ENCODE measurements around the gene REEP3. TPM values are rescaled to one million over a fixed set of nuclear protein-coding genes. Genes with fewer than 3 reads are reported as not detected.

The REEP3 gene
- total and polyA plus RNA-seq, 4 donors = 32.3 to 87.5 (median 51.4) TPM

GRCh38 chr10:63503395-63503794, 17.8 kb upstream of the REEP3 start:
- 29% methylated on average over 3 of the region's 4 CpGs for WGBS (ENCODE audit: insufficient coverage)
- Histone ChIP-seq H3K4me1 (ENCODE audit: control insufficient read depth, insufficient read depth, low read length) (peaks cover 10% of the 10 kb centered on the region), H3K4me3 (ENCODE audit: low read depth, low read length) (no peak overlapping the region), H3K27ac (ENCODE audit: low read depth, low read length) (no peak overlapping the region), H3K9me3 (ENCODE audit: control insufficient read depth, insufficient read depth, low read length) (peaks cover 2% of the 10 kb centered on the region), H3K27me3 (ENCODE audit: control insufficient read depth, insufficient read depth, low read length) (no peaks in the 10 kb centered on the region), H3K36me3 (ENCODE audit: control insufficient read depth, insufficient read depth, low read length) (no peaks in the 10 kb centered on the region)
- DNase-seq (ENCODE audit: low read depth in 4 of 6, low spot score in 6 of 6) = no peak

GRCh38 chr10:63504145-63504881, 16.9 kb upstream of the REEP3 start:
- H3K27ac ChIP-seq (ENCODE audit: low read depth, low read length) = no peak overlapping the region
- H3K4me1 ChIP-seq (ENCODE audit: control insufficient read depth, insufficient read depth, low read length) = peaks cover 10% of the 10 kb centered on the region
- no peaks in the 10 kb centered on the region for H3K36me3 ChIP-seq (ENCODE audit: control insufficient read depth, insufficient read depth, low read length)
- no peaks in the 10 kb centered on the region for H3K27me3 ChIP-seq (ENCODE audit: control insufficient read depth, insufficient read depth, low read length)
- no peak overlapping the region for H3K4me3 ChIP-seq (ENCODE audit: low read depth, low read length)
- 53% methylated on average over 3 of the region's 3 CpGs for WGBS (ENCODE audit: insufficient coverage)
- peaks cover 9% of the 10 kb centered on the region for H3K9me3 ChIP-seq (ENCODE audit: control insufficient read depth, insufficient read depth, low read length)
- DNase-seq (ENCODE audit: low read depth in 4 of 6, low spot score in 6 of 6) = no peak

- WGBS (ENCODE audit: insufficient coverage) = 80% methylated on average over 1 of the region's 2 CpGs
- Histone ChIP-seq H3K36me3 (ENCODE audit: control insufficient read depth, insufficient read depth, low read length) (no peaks in the 10 kb centered on the region), H3K4me3 (ENCODE audit: low read depth, low read length) (no peak overlapping the region), H3K9me3 (ENCODE audit: control insufficient read depth, insufficient read depth, low read length) (peaks cover 9% of the 10 kb centered on the region), H3K27me3 (ENCODE audit: control insufficient read depth, insufficient read depth, low read length) (no peaks in the 10 kb centered on the region), H3K27ac (ENCODE audit: low read depth, low read length) (no peak overlapping the region), H3K4me1 (ENCODE audit: control insufficient read depth, insufficient read depth, low read length) (peaks cover 10% of the 10 kb centered on the region)
- DNase-seq (ENCODE audit: low read depth in 4 of 6, low spot score in 6 of 6) = no peak
Observed at GRCh38 chr10:63505562-63505961, 15.6 kb upstream of the REEP3 start.

- WGBS (ENCODE audit: insufficient coverage) = no CpG with 5 or more reads among the region's 1 CpG
- H3K9me3 ChIP-seq (ENCODE audit: control insufficient read depth, insufficient read depth, low read length) = peaks cover 9% of the 10 kb centered on the region
- no peaks in the 10 kb centered on the region for H3K27me3 ChIP-seq (ENCODE audit: control insufficient read depth, insufficient read depth, low read length)
- H3K27ac ChIP-seq (ENCODE audit: low read depth, low read length) = no peak overlapping the region
- no peaks in the 10 kb centered on the region for H3K36me3 ChIP-seq (ENCODE audit: control insufficient read depth, insufficient read depth, low read length)
- no peak overlapping the region for H3K4me3 ChIP-seq (ENCODE audit: low read depth, low read length)
- DNase-seq (ENCODE audit: low read depth in 4 of 6, low spot score in 6 of 6) = no peak
- peaks cover 10% of the 10 kb centered on the region for H3K4me1 ChIP-seq (ENCODE audit: control insufficient read depth, insufficient read depth, low read length)
Observed at GRCh38 chr10:63506554-63506953, 14.6 kb upstream of the REEP3 start.

GRCh38 chr10:63515002-63515763, 6.0 kb upstream of the REEP3 start:
- peaks cover 2% of the 10 kb centered on the region for H3K9me3 ChIP-seq (ENCODE audit: control insufficient read depth, insufficient read depth, low read length)
- H3K4me3 ChIP-seq (ENCODE audit: low read depth, low read length) = no peak overlapping the region
- no peak overlapping the region for H3K27ac ChIP-seq (ENCODE audit: low read depth, low read length)
- no peaks in the 10 kb centered on the region for H3K36me3 ChIP-seq (ENCODE audit: control insufficient read depth, insufficient read depth, low read length)
- DNase-seq (ENCODE audit: low read depth in 4 of 6, low spot score in 6 of 6) = no peak
- no peaks in the 10 kb centered on the region for H3K27me3 ChIP-seq (ENCODE audit: control insufficient read depth, insufficient read depth, low read length)
- whole genome bisulfite sequencing (ENCODE audit: insufficient coverage) = 73% methylated on average over 1 of the region's 5 CpGs
- H3K4me1 ChIP-seq (ENCODE audit: control insufficient read depth, insufficient read depth, low read length) = no peaks in the 10 kb centered on the region

GRCh38 chr10:63516207-63516606, 5.0 kb upstream of the REEP3 start:
- no peaks in the 10 kb centered on the region for H3K36me3 ChIP-seq (ENCODE audit: control insufficient read depth, insufficient read depth, low read length)
- H3K4me1 ChIP-seq (ENCODE audit: control insufficient read depth, insufficient read depth, low read length) = peaks cover 4% of the 10 kb centered on the region
- H3K9me3 ChIP-seq (ENCODE audit: control insufficient read depth, insufficient read depth, low read length) = peaks cover 2% of the 10 kb centered on the region
- H3K27ac ChIP-seq (ENCODE audit: low read depth, low read length) = no peak overlapping the region
- no peaks in the 10 kb centered on the region for H3K27me3 ChIP-seq (ENCODE audit: control insufficient read depth, insufficient read depth, low read length)
- no peak for DNase-seq (ENCODE audit: low read depth in 4 of 6, low spot score in 6 of 6)
- WGBS (ENCODE audit: insufficient coverage) = no CpG with 5 or more reads among the region's 1 CpG
- no peak overlapping the region for H3K4me3 ChIP-seq (ENCODE audit: low read depth, low read length)

- Histone ChIP-seq H3K36me3 (ENCODE audit: control insufficient read depth, insufficient read depth, low read length) (no peaks in the 10 kb centered on the region), H3K27ac (ENCODE audit: low read depth, low read length) (no peak overlapping the region), H3K4me3 (ENCODE audit: low read depth, low read length) (no peak overlapping the region), H3K4me1 (ENCODE audit: control insufficient read depth, insufficient read depth, low read length) (peaks cover 10% of the 10 kb centered on the region), H3K27me3 (ENCODE audit: control insufficient read depth, insufficient read depth, low read length) (no peaks in the 10 kb centered on the region), H3K9me3 (ENCODE audit: control insufficient read depth, insufficient read depth, low read length) (no peaks in the 10 kb centered on the region)
- DNase-seq (ENCODE audit: low read depth in 4 of 6, low spot score in 6 of 6) = no peak
- WGBS (ENCODE audit: insufficient coverage) = 95% methylated on average over 2 of the region's 6 CpGs
Observed at GRCh38 chr10:63518690-63519288, 2.4 kb upstream of the REEP3 start.

- Histone ChIP-seq H3K4me3 (ENCODE audit: low read depth, low read length) (peak overlapping the region; percentile 88), H3K36me3 (ENCODE audit: control insufficient read depth, insufficient read depth, low read length) (no peaks in the 10 kb centered on the region), H3K4me1 (ENCODE audit: control insufficient read depth, insufficient read depth, low read length) (peaks cover 10% of the 10 kb centered on the region), H3K27ac (ENCODE audit: low read depth, low read length) (peak overlapping the region; percentile 98), H3K27me3 (ENCODE audit: control insufficient read depth, insufficient read depth, low read length) (no peaks in the 10 kb centered on the region), H3K9me3 (ENCODE audit: control insufficient read depth, insufficient read depth, low read length) (no peaks in the 10 kb centered on the region)
- WGBS (ENCODE audit: insufficient coverage) = under 1% methylated on average over 102 of the region's 102 CpGs
- peak; percentile 63 to 97 (median 74) for DNase-seq (ENCODE audit: low read depth in 4 of 6, low spot score in 6 of 6)
Observed at GRCh38 chr10:63521416-63522276, 445 bp downstream of the REEP3 start.

- no peak for DNase-seq (ENCODE audit: low read depth in 4 of 6, low spot score in 6 of 6)
- Histone ChIP-seq H3K27me3 (ENCODE audit: control insufficient read depth, insufficient read depth, low read length) (no peaks in the 10 kb centered on the region), H3K27ac (ENCODE audit: low read depth, low read length) (peak overlapping the region; percentile 95), H3K9me3 (ENCODE audit: control insufficient read depth, insufficient read depth, low read length) (no peaks in the 10 kb centered on the region), H3K4me1 (ENCODE audit: control insufficient read depth, insufficient read depth, low read length) (peaks cover 10% of the 10 kb centered on the region), H3K4me3 (ENCODE audit: low read depth, low read length) (peak overlapping the region; percentile 88), H3K36me3 (ENCODE audit: control insufficient read depth, insufficient read depth, low read length) (no peaks in the 10 kb centered on the region)
- no CpG with 5 or more reads among the region's 3 CpGs for WGBS (ENCODE audit: insufficient coverage)
Observed at GRCh38 chr10:63522277-63522687, 1.1 kb downstream of the REEP3 start.

Measured in spinal cord (tissue), 10 donors.